ENCODE results near the gene SLC25A34.

The SLC25A34 gene

DNA sequence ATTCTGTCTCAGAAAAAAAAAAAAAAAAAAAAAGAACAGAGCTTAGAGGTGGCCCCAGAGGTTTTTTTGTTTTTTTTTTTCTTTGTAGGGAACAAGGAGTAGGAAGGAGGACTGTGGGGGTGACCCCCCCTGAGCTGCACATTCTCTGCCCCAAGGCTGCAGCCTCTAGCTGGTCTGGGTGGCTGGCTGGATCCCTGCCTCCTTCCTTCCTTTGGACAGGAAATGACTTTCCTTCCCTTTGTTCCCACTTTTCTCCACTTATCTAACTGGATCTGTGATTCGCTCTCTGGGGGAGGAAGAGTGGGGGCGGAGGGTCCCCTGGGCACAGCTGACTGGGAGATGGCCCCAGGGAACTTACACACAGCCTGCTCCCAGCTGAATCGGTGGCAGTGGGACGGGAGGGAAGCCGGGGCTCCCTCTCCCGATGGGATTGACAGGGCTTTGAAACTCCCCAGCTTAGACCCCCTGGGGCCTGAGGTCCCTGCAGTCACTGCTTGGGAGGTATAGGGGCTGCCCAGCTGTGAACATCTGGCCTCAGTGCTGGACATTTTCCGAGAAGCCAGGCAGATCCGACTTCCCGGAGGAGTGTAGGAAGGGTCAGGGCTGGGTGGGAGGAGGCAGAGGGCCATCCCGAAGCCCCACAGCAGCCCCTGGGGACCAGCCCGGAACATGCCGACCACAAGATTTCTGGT lies 24.6 kb downstream of the SLC25A34 start:
- no peak for DNase-seq (ENCODE audit: low read depth, low spot score)

GRCh38 chr1:15761366-15762128 lies 25.5 kb downstream of the SLC25A34 start:
- TF ChIP-seq, protein P1, sequence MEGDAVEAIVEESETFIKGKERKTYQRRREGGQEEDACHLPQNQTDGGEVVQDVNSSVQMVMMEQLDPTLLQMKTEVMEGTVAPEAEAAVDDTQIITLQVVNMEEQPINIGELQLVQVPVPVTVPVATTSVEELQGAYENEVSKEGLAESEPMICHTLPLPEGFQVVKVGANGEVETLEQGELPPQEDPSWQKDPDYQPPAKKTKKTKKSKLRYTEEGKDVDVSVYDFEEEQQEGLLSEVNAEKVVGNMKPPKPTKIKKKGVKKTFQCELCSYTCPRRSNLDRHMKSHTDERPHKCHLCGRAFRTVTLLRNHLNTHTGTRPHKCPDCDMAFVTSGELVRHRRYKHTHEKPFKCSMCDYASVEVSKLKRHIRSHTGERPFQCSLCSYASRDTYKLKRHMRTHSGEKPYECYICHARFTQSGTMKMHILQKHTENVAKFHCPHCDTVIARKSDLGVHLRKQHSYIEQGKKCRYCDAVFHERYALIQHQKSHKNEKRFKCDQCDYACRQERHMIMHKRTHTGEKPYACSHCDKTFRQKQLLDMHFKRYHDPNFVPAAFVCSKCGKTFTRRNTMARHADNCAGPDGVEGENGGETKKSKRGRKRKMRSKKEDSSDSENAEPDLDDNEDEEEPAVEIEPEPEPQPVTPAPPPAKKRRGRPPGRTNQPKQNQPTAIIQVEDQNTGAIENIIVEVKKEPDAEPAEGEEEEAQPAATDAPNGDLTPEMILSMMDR (IDR thresholded peaks at IDR 0.05; ENCODE audit: insufficient read depth, low read length, missing control alignments), result no peak
- CTCF ChIA-PET, result interaction anchor here (0.6 to 1.7 kb wide), 3 partner anchors 10 to 26 kb away, joined by 3 read pairs; no protein-coding TSS in a partner anchor
- DNase-seq (ENCODE audit: low read depth, low spot score), result no peak
- peak overlapping the region; percentile 82 for H3K4me3 ChIP-seq (ENCODE audit: low read depth, low read length)
- POLR2A ChIA-PET, result no interaction called here

More for the DNA sequence above, 24.6 kb downstream of the SLC25A34 start:
- CTCF ChIA-PET, result interaction anchor here (0.7 to 1.7 kb wide), 4 partner anchors 27 to 167 kb away, joined by 3 to 4 read pairs (median 3); partner anchors contain the start of gene PLEKHM2
- TF ChIP-seq, protein P1 (IDR thresholded peaks at IDR 0.05; ENCODE audit: insufficient read depth, low read length, missing control alignments), result no peak
- POLR2A ChIA-PET, result interaction anchor here (0.8 kb wide), 1 partner anchor 15 kb away, joined by 3 read pairs; no protein-coding TSS in a partner anchor
- peak overlapping the region; percentile 82 for H3K4me3 ChIP-seq (ENCODE audit: low read depth, low read length)

- ChIA-PET POLR2A (no interaction called here), CTCF (no interaction called here)
- DNase-seq (ENCODE audit: low read depth, low spot score), result no peak
- H3K4me3 ChIP-seq (ENCODE audit: low read depth, low read length), result no peak overlapping the region
- TF ChIP-seq, protein P1 (IDR thresholded peaks at IDR 0.05; ENCODE audit: insufficient read depth, low read length, missing control alignments), result no peak
These were observed 26.5 kb downstream of the SLC25A34 start for GRCh38 chr1:15762546-15762945.

GRCh38 chr1:15764269-15764764 lies 28.3 kb downstream of the SLC25A34 start:
- ChIA-PET CTCF (interaction anchor here (1.2 kb wide), 1 partner anchor 11 kb away, joined by 5 read pairs; no protein-coding TSS in a partner anchor), POLR2A (no interaction called here)

DNA sequence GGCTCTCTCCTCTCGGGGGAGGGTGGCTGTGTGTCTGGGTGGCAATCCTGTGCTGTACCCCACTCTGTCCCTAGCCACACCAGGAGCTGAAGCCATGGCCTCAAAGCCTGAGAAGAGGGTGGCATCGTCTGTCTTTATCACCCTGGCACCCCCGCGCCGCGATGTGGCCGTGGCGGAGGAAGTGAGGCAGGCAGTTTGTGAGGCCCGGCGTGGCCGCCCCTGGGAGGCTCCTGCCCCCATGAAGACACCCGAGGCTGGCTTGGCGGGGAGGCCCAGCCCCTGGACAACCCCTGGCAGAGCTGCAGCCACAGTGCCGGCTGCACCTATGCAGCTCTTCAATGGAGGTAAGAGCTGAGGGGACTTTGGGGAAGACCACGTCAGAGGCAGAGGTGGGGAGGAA lies 28.8 kb downstream of the SLC25A34 start:
- CTCF ChIA-PET, result interaction anchor here (1.2 kb wide), 1 partner anchor 11 kb away, joined by 5 read pairs; no protein-coding TSS in a partner anchor

More at GRCh38 chr1:15764269-15764764, 28.3 kb downstream of the SLC25A34 start:
- no peak overlapping the region for H3K4me3 ChIP-seq (ENCODE audit: low read depth, low read length)
- no peak for DNase-seq (ENCODE audit: low read depth, low spot score)
- TF ChIP-seq, protein P1 (IDR thresholded peaks at IDR 0.05; ENCODE audit: insufficient read depth, low read length, missing control alignments), result no peak

More for the DNA sequence above, 28.8 kb downstream of the SLC25A34 start:
- H3K4me3 ChIP-seq (ENCODE audit: low read depth, low read length), result no peak overlapping the region
- TF ChIP-seq, protein P1 (IDR thresholded peaks at IDR 0.05; ENCODE audit: insufficient read depth, low read length, missing control alignments), result no peak
- no peak for DNase-seq (ENCODE audit: low read depth, low spot score)
- POLR2A ChIA-PET, result no interaction called here
